Measurements from ENCODE around the gene RFPL3.
"Not testable (repeated sequence)": the region's sequence is repeated elsewhere in the genome, so short reads cannot be mapped to it uniquely, and the experiment has no call there.

DNA sequence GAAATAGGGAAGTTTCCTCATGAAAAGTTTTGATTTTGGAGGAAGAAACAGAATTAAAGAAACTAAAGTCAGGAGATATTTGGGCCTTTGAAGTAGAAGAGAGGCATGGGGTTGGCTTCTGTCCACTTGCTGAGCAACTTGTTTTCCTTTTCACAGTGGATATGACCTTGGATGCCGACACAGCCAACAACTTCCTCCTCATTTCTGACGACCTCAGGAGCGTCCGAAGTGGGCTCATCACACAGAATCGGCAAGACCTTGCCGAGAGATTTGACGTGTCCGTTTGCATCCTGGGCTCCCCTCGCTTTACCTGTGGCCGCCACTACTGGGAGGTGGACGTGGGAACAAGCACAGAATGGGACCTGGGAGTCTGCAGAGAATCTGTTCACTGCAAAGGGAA lies 2.4 kb downstream of the RFPL3 start:
- TF ChIP-seq, protein P1, sequence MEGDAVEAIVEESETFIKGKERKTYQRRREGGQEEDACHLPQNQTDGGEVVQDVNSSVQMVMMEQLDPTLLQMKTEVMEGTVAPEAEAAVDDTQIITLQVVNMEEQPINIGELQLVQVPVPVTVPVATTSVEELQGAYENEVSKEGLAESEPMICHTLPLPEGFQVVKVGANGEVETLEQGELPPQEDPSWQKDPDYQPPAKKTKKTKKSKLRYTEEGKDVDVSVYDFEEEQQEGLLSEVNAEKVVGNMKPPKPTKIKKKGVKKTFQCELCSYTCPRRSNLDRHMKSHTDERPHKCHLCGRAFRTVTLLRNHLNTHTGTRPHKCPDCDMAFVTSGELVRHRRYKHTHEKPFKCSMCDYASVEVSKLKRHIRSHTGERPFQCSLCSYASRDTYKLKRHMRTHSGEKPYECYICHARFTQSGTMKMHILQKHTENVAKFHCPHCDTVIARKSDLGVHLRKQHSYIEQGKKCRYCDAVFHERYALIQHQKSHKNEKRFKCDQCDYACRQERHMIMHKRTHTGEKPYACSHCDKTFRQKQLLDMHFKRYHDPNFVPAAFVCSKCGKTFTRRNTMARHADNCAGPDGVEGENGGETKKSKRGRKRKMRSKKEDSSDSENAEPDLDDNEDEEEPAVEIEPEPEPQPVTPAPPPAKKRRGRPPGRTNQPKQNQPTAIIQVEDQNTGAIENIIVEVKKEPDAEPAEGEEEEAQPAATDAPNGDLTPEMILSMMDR (IDR thresholded peaks at IDR 0.05; ENCODE audit: poor library complexity), result not testable (repeated sequence)
- TF ChIP-seq EZH2 (IDR thresholded peaks at IDR 0.05; ENCODE audit: borderline replicate concordance); EZH2phosphoT487 (IDR thresholded peaks at IDR 0.05; ENCODE audit: low read depth, severe bottlenecking, unreplicated experiment): not testable (repeated sequence)
